ENCODE data around the gene RIIAD1.
A peak's percentile ranks its signal among the peaks of the same experiment; 100 is the strongest.
"Not testable (repeated sequence)": the region's sequence is repeated elsewhere in the genome, so short reads cannot be mapped to it uniquely, and the experiment has no call there.

Gene RIIAD1

DNA sequence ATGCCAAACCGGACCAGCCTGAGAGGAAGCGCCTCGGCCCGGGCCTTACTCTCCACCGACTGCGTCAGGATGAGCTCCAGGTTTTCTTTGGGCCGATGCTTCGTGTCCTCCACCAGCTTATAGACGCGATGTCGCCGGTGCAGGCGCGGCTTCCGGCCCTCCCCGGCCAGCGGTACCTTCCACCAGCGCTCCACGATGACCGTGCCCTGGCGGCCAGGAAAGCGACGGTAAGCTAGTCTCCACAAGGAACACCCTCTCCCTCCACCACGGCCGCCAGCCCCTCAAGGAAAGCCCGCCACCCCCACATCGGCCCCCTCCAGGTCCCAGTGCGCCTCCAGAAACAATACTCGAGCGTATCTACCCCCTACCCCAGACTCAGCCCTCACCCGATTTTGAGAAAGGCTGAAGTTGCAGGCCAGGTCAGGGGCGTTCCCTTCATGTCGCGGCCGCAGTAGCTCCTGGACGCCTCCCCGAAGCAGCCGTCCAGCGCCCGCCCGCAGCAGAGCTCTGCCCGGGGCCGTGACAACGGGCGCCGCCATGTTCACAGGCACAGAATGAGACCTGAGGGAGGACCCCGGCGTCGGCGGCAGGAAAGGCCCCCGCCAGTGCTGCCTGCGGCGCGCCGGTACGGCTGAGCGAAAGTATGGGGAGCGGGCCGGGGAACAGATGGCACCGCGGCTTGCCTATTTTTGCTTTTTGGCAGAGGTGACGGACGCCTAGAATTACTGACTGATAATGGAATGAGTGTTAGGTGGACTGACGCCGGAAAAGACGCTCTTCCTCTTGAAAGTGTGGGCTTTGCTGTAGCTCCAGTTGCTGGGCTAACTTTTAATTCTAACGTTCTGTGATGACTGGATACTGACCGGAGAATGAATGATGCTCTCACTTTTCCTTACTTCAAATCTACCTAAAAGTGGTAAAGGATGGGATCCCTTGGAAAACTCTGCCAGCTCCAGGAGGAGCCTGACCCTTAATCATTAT is 41.9 kb downstream of the RIIAD1 start, which contains the start of gene MRPL9:
Gene MRPL9, minus strand, starts transcription at position 556 of the 981 bp plus-strand sequence. Its CDS starts 17 bp downstream, at position 539.
- peak within 1 kb of the TSS; percentile 94 for H3K9ac ChIP-seq (ENCODE audit: low read length)
- peak within 1 kb of the TSS; percentile 57 for H2AFZ ChIP-seq (ENCODE audit: low read length)
- no peaks in the 10 kb centered on the region for H3F3A ChIP-seq (ENCODE audit: insufficient read depth, low read length)
- H3K4me3 ChIP-seq (ENCODE audit: low read depth, low read length, poor library complexity, severe bottlenecking): peak within 1 kb of the TSS; percentile 97
- peak within 1 kb of the TSS; percentile 88 for H3K4me2 ChIP-seq (ENCODE audit: low read length)
- H3K79me2 ChIP-seq (ENCODE audit: insufficient read depth, low read length): no peaks in the 10 kb centered on the region
- peaks cover 16% of the 10 kb centered on the region for H3K4me1 ChIP-seq (ENCODE audit: insufficient read depth, low read length, severe bottlenecking)
- H3K9me3 ChIP-seq (ENCODE audit: low read length): no peaks in the 10 kb centered on the region
- peaks cover 39% of the 10 kb centered on the region for H3K36me3 ChIP-seq (ENCODE audit: insufficient read depth, low read length)
- no peaks in the 10 kb centered on the region for H3K27me3 ChIP-seq (ENCODE audit: insufficient read depth, low read length)
- H3K9me2 ChIP-seq (ENCODE audit: low read depth, low read length): no peaks in the 10 kb centered on the region
- H3K27ac ChIP-seq (ENCODE audit: low read depth, low read length, poor library complexity, severe bottlenecking): peak within 1 kb of the TSS; percentile 34
- no peaks in the 10 kb centered on the region for H4K20me1 ChIP-seq (ENCODE audit: insufficient read depth, low read length)
- TF ChIP-seq, protein P1, sequence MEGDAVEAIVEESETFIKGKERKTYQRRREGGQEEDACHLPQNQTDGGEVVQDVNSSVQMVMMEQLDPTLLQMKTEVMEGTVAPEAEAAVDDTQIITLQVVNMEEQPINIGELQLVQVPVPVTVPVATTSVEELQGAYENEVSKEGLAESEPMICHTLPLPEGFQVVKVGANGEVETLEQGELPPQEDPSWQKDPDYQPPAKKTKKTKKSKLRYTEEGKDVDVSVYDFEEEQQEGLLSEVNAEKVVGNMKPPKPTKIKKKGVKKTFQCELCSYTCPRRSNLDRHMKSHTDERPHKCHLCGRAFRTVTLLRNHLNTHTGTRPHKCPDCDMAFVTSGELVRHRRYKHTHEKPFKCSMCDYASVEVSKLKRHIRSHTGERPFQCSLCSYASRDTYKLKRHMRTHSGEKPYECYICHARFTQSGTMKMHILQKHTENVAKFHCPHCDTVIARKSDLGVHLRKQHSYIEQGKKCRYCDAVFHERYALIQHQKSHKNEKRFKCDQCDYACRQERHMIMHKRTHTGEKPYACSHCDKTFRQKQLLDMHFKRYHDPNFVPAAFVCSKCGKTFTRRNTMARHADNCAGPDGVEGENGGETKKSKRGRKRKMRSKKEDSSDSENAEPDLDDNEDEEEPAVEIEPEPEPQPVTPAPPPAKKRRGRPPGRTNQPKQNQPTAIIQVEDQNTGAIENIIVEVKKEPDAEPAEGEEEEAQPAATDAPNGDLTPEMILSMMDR (IDR thresholded peaks at IDR 0.05; ENCODE audit: low read length): no peak
- TF ChIP-seq EZH2 (IDR thresholded peaks at IDR 0.05; ENCODE audit: borderline replicate concordance, low read length): no peak

DNA sequence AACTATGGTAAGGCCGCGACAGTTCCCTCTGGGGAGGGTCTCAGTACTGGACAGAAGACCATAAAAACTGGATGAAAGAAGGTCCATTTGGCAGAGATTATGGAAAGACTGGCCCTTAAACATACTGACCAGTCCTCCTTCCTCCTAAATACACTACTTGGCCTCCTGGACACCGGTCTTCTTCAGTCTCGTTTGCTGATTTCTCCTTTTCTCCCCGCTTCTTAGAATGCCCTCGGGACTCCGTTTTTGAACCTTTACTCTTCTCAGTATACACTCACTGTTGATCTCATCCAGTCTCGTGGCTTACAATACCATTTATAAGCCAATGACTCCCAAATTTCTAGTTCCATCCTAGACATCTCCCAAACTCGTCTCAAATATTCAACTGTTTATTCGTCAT is 42.7 kb downstream of the RIIAD1 start:
- H3K9me3 ChIP-seq (ENCODE audit: low read length): no peaks in the 10 kb centered on the region
- peak overlapping the region; percentile 88 for H3K4me2 ChIP-seq (ENCODE audit: low read length)
- H3F3A ChIP-seq (ENCODE audit: insufficient read depth, low read length): no peaks in the 10 kb centered on the region
- H3K79me2 ChIP-seq (ENCODE audit: insufficient read depth, low read length): no peaks in the 10 kb centered on the region
- no peaks in the 10 kb centered on the region for H3K27me3 ChIP-seq (ENCODE audit: insufficient read depth, low read length)
- H3K9ac ChIP-seq (ENCODE audit: low read length): peak overlapping the region; percentile 94
- peaks cover 16% of the 10 kb centered on the region for H3K4me1 ChIP-seq (ENCODE audit: insufficient read depth, low read length, severe bottlenecking)
- H3K27ac ChIP-seq (ENCODE audit: low read depth, low read length, poor library complexity, severe bottlenecking): peak overlapping the region; percentile 34
- no peak for TF ChIP-seq EZH2 (IDR thresholded peaks at IDR 0.05; ENCODE audit: borderline replicate concordance, low read length)
- TF ChIP-seq, protein P1 (IDR thresholded peaks at IDR 0.05; ENCODE audit: low read length): no peak
- peak overlapping the region; percentile 97 for H3K4me3 ChIP-seq (ENCODE audit: low read depth, low read length, poor library complexity, severe bottlenecking)
- no peaks in the 10 kb centered on the region for H4K20me1 ChIP-seq (ENCODE audit: insufficient read depth, low read length)
- peak overlapping the region; percentile 43 for H2AFZ ChIP-seq (ENCODE audit: low read length)
- H3K36me3 ChIP-seq (ENCODE audit: insufficient read depth, low read length): peaks cover 32% of the 10 kb centered on the region
- H3K9me2 ChIP-seq (ENCODE audit: low read depth, low read length): no peaks in the 10 kb centered on the region

DNA sequence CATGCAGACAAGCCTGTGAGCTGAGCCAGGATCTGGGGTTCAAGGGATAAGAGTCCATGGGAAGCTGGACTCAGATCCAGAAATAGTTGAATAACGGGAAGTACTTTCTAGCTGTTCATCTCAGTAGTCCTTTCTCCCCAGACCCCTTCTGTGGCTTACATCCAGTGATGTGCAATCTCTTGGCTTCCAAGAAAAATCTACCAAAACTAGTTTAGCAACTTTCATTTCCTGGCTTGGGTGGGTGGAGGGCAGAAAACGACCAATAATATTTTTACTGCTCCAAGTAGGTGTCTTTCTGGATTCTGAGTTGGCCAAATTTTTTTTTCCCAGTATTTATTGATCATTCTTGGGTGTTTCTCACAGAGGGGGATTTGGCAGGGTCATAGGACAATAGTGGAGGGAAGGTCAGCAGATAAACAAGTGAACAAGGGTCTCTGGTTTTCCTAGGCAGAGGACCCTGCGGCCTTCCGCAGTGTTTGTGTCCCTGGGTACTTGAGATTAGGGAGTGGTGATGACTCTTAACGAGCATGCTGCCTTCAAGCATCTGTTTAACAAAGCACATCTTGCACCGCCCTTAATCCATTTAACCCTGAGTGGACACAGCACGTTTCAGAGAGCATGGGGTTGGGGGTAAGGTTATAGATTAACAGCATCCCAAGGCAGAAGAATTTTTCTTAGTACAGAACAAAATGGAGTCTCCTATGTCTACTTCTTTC is 47.2 kb downstream of the RIIAD1 start:
- H3K4me2 ChIP-seq (ENCODE audit: low read length); H2AFZ ChIP-seq (ENCODE audit: low read length): not testable (repeated sequence)

DNA sequence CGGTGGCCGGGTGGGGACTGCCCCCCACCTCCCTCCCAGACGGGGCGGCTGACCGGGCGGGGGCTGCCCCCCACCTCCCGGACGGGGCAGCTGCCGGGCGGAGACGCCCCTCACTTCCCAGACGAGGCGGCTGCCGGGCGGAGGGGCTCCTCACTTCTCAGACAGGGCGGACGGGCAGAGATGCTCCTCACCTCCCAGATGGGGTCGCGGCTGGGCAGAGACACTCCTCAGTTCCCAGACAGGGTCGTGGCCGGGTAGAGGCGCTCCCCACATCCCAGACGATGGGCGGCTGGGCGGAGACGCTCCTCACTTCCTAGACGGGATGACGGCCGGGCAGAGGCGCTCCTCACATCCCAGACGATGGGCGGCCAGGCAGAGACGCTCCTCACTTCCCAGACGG is 47.9 kb downstream of the RIIAD1 start:
- not testable (repeated sequence) for H3K4me3 ChIP-seq (ENCODE audit: low read depth, low read length, poor library complexity, severe bottlenecking); H3K27ac ChIP-seq (ENCODE audit: low read depth, low read length, poor library complexity, severe bottlenecking); H3F3A ChIP-seq (ENCODE audit: insufficient read depth, low read length); H2AFZ ChIP-seq (ENCODE audit: low read length); H3K27me3 ChIP-seq (ENCODE audit: insufficient read depth, low read length); H3K4me2 ChIP-seq (ENCODE audit: low read length); H3K4me1 ChIP-seq (ENCODE audit: insufficient read depth, low read length, severe bottlenecking); H3K9me3 ChIP-seq (ENCODE audit: low read length); H3K9me2 ChIP-seq (ENCODE audit: low read depth, low read length); H4K20me1 ChIP-seq (ENCODE audit: insufficient read depth, low read length); H3K36me3 ChIP-seq (ENCODE audit: insufficient read depth, low read length); H3K9ac ChIP-seq (ENCODE audit: low read length); H3K79me2 ChIP-seq (ENCODE audit: insufficient read depth, low read length)

More for the DNA sequence above, 47.2 kb downstream of the RIIAD1 start:
- not testable (repeated sequence) for H3K9me2 ChIP-seq (ENCODE audit: low read depth, low read length); H3F3A ChIP-seq (ENCODE audit: insufficient read depth, low read length); H3K27ac ChIP-seq (ENCODE audit: low read depth, low read length, poor library complexity, severe bottlenecking); H3K9ac ChIP-seq (ENCODE audit: low read length); H3K36me3 ChIP-seq (ENCODE audit: insufficient read depth, low read length); H3K4me3 ChIP-seq (ENCODE audit: low read depth, low read length, poor library complexity, severe bottlenecking); H3K27me3 ChIP-seq (ENCODE audit: insufficient read depth, low read length); H3K4me1 ChIP-seq (ENCODE audit: insufficient read depth, low read length, severe bottlenecking); H4K20me1 ChIP-seq (ENCODE audit: insufficient read depth, low read length); H3K9me3 ChIP-seq (ENCODE audit: low read length); H3K79me2 ChIP-seq (ENCODE audit: insufficient read depth, low read length)
